Immature natural killer cell (primary cell): ENCODE measurements around the gene MORC2. TPM values are rescaled to one million over a fixed set of nuclear protein-coding genes. Genes with fewer than 3 reads are reported as not detected.

Source experiments
- DNase-seq, 3 donors: peaks; one replicate each; pipeline ENCODE4 v3.0.0; 2022; ENCODE audit warnings: mixed read lengths in 1 of 3
- H3K27ac Mint-ChIP-seq, 6 donors: one replicate each; pipeline ENCODE4 v1.8.0; 2020; ENCODE audit warnings: mixed read lengths in 6 of 6, mild to moderate bottlenecking in 5 of 6, inconsistent platforms in 4 of 6, moderate library complexity in 3 of 6
- H3K27me3 Mint-ChIP-seq, 3 donors: one replicate each; pipeline ENCODE4 v1.8.0; 2020 to 2021; ENCODE audit warnings: low read depth in 3 of 3, mild to moderate bottlenecking in 3 of 3, mixed read lengths in 3 of 3, moderate library complexity in 3 of 3, inconsistent platforms in 1 of 3
- H3K36me3 Mint-ChIP-seq, 3 donors: one replicate each; pipeline ENCODE4 v1.8.0; 2020; ENCODE audit warnings: mixed read lengths in 3 of 3, inconsistent platforms in 2 of 3, mild to moderate bottlenecking in 2 of 3
- H3K4me1 Mint-ChIP-seq, 2 donors: one replicate each; pipeline ENCODE4 v1.8.0; 2020; ENCODE audit warnings: inconsistent platforms in 2 of 2, mild to moderate bottlenecking in 2 of 2, mixed read lengths in 2 of 2, moderate library complexity in 1 of 2
- H3K4me3 Mint-ChIP-seq, 5 donors: one replicate each; pipeline ENCODE4 v1.8.0; 2020; ENCODE audit warnings: mild to moderate bottlenecking in 5 of 5, mixed read lengths in 5 of 5, inconsistent platforms in 3 of 5, moderate library complexity in 3 of 5
- H3K9me3 Mint-ChIP-seq, 6 donors: one replicate each; pipeline ENCODE4 v1.8.0; 2020; ENCODE audit warnings: mild to moderate bottlenecking in 6 of 6, mixed read lengths in 6 of 6, inconsistent platforms in 4 of 6, moderate library complexity in 3 of 6
- polyA plus RNA-seq, 3 donors: library from polyadenylated mRNA; unstranded; fragments of 300-500 nt; fragmentation: Illumina TruSeq; gene quantifications; one replicate each; pipeline ENCODE4 v1.2.3, GENCODE V29; 2021

Gene MORC2
- polyA plus RNA-seq: 1 to 10 TPM in 2 of 3 donors, not detected in 1; 1.1 to 6.9 TPM

GRCh38 chr22:30968015-30968923 is at the start of gene MORC2:
Gene MORC2 (minus strand): TSS chr22:30968774. CDS start chr22:30967889, 885 bp downstream.
- Mint-ChIP-seq H3K36me3 (peaks cover 29 to 32% (median 29%) of the 10 kb centered on the region in 3 donors), H3K4me3 (peak within 1 kb of the TSS; percentile 87 to 95 (median 92)), H3K27ac (peak within 1 kb of the TSS; percentile 91 to 98 (median 94)), H3K4me1 (peaks cover 55 to 74% of the 10 kb centered on the region in 2 donors), H3K9me3 (peaks cover 5 to 33% (median 27%) of the 10 kb centered on the region in 6 donors), H3K27me3 (peaks cover 6 to 13% (median 13%) of the 10 kb centered on the region in 3 donors)
- DNase-seq: no peak

GRCh38 chr22:31005535-31005934 is 37.0 kb upstream of the MORC2 start:
- Mint-ChIP-seq H3K27me3 (peaks cover 0 to 9% (median 4%) of the 10 kb centered on the region in 3 donors), H3K27ac (no peak overlapping the region), H3K9me3 (peaks cover 3 to 16% (median 8%) of the 10 kb centered on the region in 6 donors), H3K36me3 (peaks cover 0 to 3% (median 0%) of the 10 kb centered on the region in 3 donors), H3K4me1 (no peaks in the 10 kb centered on the region), H3K4me3 (no peak overlapping the region)
- DNase-seq: no peak

GRCh38 chr22:31001124-31001770 is 32.7 kb upstream of the MORC2 start:
- no peak overlapping the region for H3K4me3 Mint-ChIP-seq
- H3K9me3 Mint-ChIP-seq: peaks cover 3 to 16% (median 8%) of the 10 kb centered on the region in 6 donors

GRCh38 chr22:30998329-30998728 is 29.8 kb upstream of the MORC2 start:
- Mint-ChIP-seq H3K27me3 (peaks cover 0 to 6% (median 5%) of the 10 kb centered on the region in 3 donors), H3K9me3 (peaks cover 0 to 6% (median 0%) of the 10 kb centered on the region in 6 donors), H3K4me1 (no peaks in the 10 kb centered on the region), H3K36me3 (peaks cover 0 to 3% (median 0%) of the 10 kb centered on the region in 3 donors), H3K27ac (no peak overlapping the region), H3K4me3 (no peak overlapping the region)
- DNase-seq: no peak

More at GRCh38 chr22:31001124-31001770, 32.7 kb upstream of the MORC2 start:
- Mint-ChIP-seq H3K4me1 (no peaks in the 10 kb centered on the region), H3K27me3 (peaks cover 0 to 8% (median 5%) of the 10 kb centered on the region in 3 donors), H3K27ac (no peak overlapping the region), H3K36me3 (peaks cover 0 to 3% (median 0%) of the 10 kb centered on the region in 3 donors)
- DNase-seq: no peak

GRCh38 chr22:30996462-30996861 is 27.9 kb upstream of the MORC2 start:
- H3K4me1 Mint-ChIP-seq: no peaks in the 10 kb centered on the region
- DNase-seq: no peak
- peaks cover 0 to 4% (median 1%) of the 10 kb centered on the region in 3 donors for H3K27me3 Mint-ChIP-seq
- H3K27ac Mint-ChIP-seq: no peak overlapping the region
- no peak overlapping the region for H3K4me3 Mint-ChIP-seq
- H3K9me3 Mint-ChIP-seq: peaks cover 2 to 8% (median 4%) of the 10 kb centered on the region in 6 donors
- no peaks in the 10 kb centered on the region for H3K36me3 Mint-ChIP-seq

GRCh38 chr22:30994960-30995359 is 26.4 kb upstream of the MORC2 start:
- DNase-seq: no peak
- H3K27ac Mint-ChIP-seq: no peak overlapping the region
- H3K4me3 Mint-ChIP-seq: no peak overlapping the region
- peaks cover 0 to 10% (median 0%) of the 10 kb centered on the region in 3 donors for H3K36me3 Mint-ChIP-seq
- peaks cover 0 to 4% (median 1%) of the 10 kb centered on the region in 3 donors for H3K27me3 Mint-ChIP-seq
- peaks cover 3 to 23% (median 12%) of the 10 kb centered on the region in 6 donors for H3K9me3 Mint-ChIP-seq
- H3K4me1 Mint-ChIP-seq: no peaks in the 10 kb centered on the region

GRCh38 chr22:30992565-30992964 is 24.0 kb upstream of the MORC2 start:
- Mint-ChIP-seq H3K27me3 (no peaks in the 10 kb centered on the region), H3K36me3 (peaks cover 3 to 13% (median 4%) of the 10 kb centered on the region in 3 donors), H3K27ac (no peak overlapping the region), H3K9me3 (peaks cover 14 to 47% (median 24%) of the 10 kb centered on the region in 6 donors), H3K4me3 (no peak overlapping the region), H3K4me1 (no peaks in the 10 kb centered on the region)
- no peak for DNase-seq

- Mint-ChIP-seq H3K27me3 (no peaks in the 10 kb centered on the region), H3K27ac (no peak overlapping the region), H3K36me3 (peaks cover 3 to 13% (median 4%) of the 10 kb centered on the region in 3 donors), H3K9me3 (peaks cover 23 to 63% (median 37%) of the 10 kb centered on the region in 6 donors), H3K4me3 (no peak overlapping the region), H3K4me1 (no peaks in the 10 kb centered on the region)
- no peak for DNase-seq
These were observed 22.1 kb upstream of the MORC2 start for GRCh38 chr22:30990690-30991089.

GRCh38 chr22:30989474-30989873 is 20.9 kb upstream of the MORC2 start:
- no peak for DNase-seq
- H3K27ac Mint-ChIP-seq: peak overlapping the region in 1 of 6 donors; percentile 73
- no peaks in the 10 kb centered on the region for H3K4me1 Mint-ChIP-seq
- H3K4me3 Mint-ChIP-seq: no peak overlapping the region
- peaks cover 7 to 17% (median 7%) of the 10 kb centered on the region in 3 donors for H3K36me3 Mint-ChIP-seq
- peaks cover 0 to 2% (median 0%) of the 10 kb centered on the region in 3 donors for H3K27me3 Mint-ChIP-seq
- peaks cover 28 to 70% (median 42%) of the 10 kb centered on the region in 6 donors for H3K9me3 Mint-ChIP-seq

- peaks cover 41 to 92% (median 70%) of the 10 kb centered on the region in 6 donors for H3K9me3 Mint-ChIP-seq
- no peaks in the 10 kb centered on the region for H3K4me1 Mint-ChIP-seq
- H3K36me3 Mint-ChIP-seq: peaks cover 7 to 33% (median 10%) of the 10 kb centered on the region in 3 donors
- H3K27ac Mint-ChIP-seq: no peak overlapping the region
- peaks cover 0 to 3% (median 0%) of the 10 kb centered on the region in 3 donors for H3K27me3 Mint-ChIP-seq
- H3K4me3 Mint-ChIP-seq: no peak overlapping the region
- no peak for DNase-seq
These were observed 17.1 kb upstream of the MORC2 start for GRCh38 chr22:30985561-30986208.

- peaks cover 4 to 6% of the 10 kb centered on the region in 2 donors for H3K4me1 Mint-ChIP-seq
- no peak overlapping the region for H3K27ac Mint-ChIP-seq
- no peak for DNase-seq
- peaks cover 36 to 92% (median 74%) of the 10 kb centered on the region in 6 donors for H3K9me3 Mint-ChIP-seq
- peaks cover 0 to 3% (median 0%) of the 10 kb centered on the region in 3 donors for H3K27me3 Mint-ChIP-seq
- H3K4me3 Mint-ChIP-seq: no peak overlapping the region
- H3K36me3 Mint-ChIP-seq: peaks cover 10 to 23% (median 16%) of the 10 kb centered on the region in 3 donors
These were observed 15.7 kb upstream of the MORC2 start for GRCh38 chr22:30984317-30984716.

GRCh38 chr22:30982512-30982911 is 13.9 kb upstream of the MORC2 start:
- Mint-ChIP-seq H3K27me3 (peaks cover 0 to 3% (median 0%) of the 10 kb centered on the region in 3 donors), H3K27ac (no peak overlapping the region), H3K36me3 (peaks cover 19 to 28% (median 20%) of the 10 kb centered on the region in 3 donors)

GRCh38 chr22:30979932-30980331 is 11.4 kb upstream of the MORC2 start:
- peaks cover 20 to 43% of the 10 kb centered on the region in 2 donors for H3K4me1 Mint-ChIP-seq
- peaks cover 57 to 99% (median 91%) of the 10 kb centered on the region in 6 donors for H3K9me3 Mint-ChIP-seq
- no peak overlapping the region for H3K4me3 Mint-ChIP-seq
- peaks cover 38 to 41% (median 40%) of the 10 kb centered on the region in 3 donors for H3K36me3 Mint-ChIP-seq
- H3K27me3 Mint-ChIP-seq: peaks cover 0 to 3% (median 0%) of the 10 kb centered on the region in 3 donors
- H3K27ac Mint-ChIP-seq: no peak overlapping the region
- DNase-seq: no peak

More at GRCh38 chr22:30982512-30982911, 13.9 kb upstream of the MORC2 start:
- no peak for DNase-seq
- Mint-ChIP-seq H3K4me1 (peaks cover 13 to 18% of the 10 kb centered on the region in 2 donors), H3K9me3 (peaks cover 49 to 92% (median 81%) of the 10 kb centered on the region in 6 donors), H3K4me3 (no peak overlapping the region)
